T47D (cell line): ENCODE measurements around the gene ADRA2A.

ENCODE experiments used
- DNase-seq, 2 experiments: peaks; one replicate each; pipeline versions ENCODE4 v3.0.0 to v3.0.0-alpha.2; 2011 to 2012; ENCODE audit warnings: low read depth in 1 of 2, low spot score in 1 of 2
- JUND ChIP-seq: IDR thresholded peaks from 2 replicates; pipeline ENCODE4 v1.6.1; 2012; ENCODE audit warnings: low read depth
- in situ Hi-C: cut with HindIII; loops from 2 replicates; pipeline ENCODE4 v1.10.0; 2016; ENCODE audit warnings: low sequenced_read_pairs, low pct_unique_long_range_greater_than_20kb

Gene ADRA2A

GRCh38 chr10:111076682-111077478 is at the start of gene ADRA2A:
Gene ADRA2A (plus strand): TSS chr10:111077029. CDS start chr10:111077997, 968 bp downstream.
- in situ Hi-C loops = no loop called here
- peak; percentile 74 to 84 for DNase-seq

GRCh38 chr10:111030042-111030750 is 46.6 kb upstream of the ADRA2A start:
- no peak for DNase-seq
- in situ Hi-C loops = no loop called here
- TF ChIP-seq JUND = no peak

More at GRCh38 chr10:111076682-111077478, at the start of gene ADRA2A:
- no peak for TF ChIP-seq JUND

GRCh38 chr10:111034598-111035310 is 42.1 kb upstream of the ADRA2A start:
- in situ Hi-C loops = no loop called here
- no peak for DNase-seq
- no peak for TF ChIP-seq JUND

- DNase-seq = no peak
- in situ Hi-C loops = no loop called here
- no peak for TF ChIP-seq JUND
Measured at GRCh38 chr10:111035542-111035941, 41.3 kb upstream of the ADRA2A start.

GRCh38 chr10:111037858-111038257 is 39.0 kb upstream of the ADRA2A start:
- no peak for TF ChIP-seq JUND
- in situ Hi-C loops = no loop called here

GRCh38 chr10:111039522-111039921 is 37.3 kb upstream of the ADRA2A start:
- DNase-seq = no peak
- no peak for TF ChIP-seq JUND
- in situ Hi-C loops = no loop called here

More at GRCh38 chr10:111037858-111038257, 39.0 kb upstream of the ADRA2A start:
- DNase-seq = no peak

- no peak for TF ChIP-seq JUND
- in situ Hi-C loops = no loop called here
- no peak for DNase-seq
Measured at GRCh38 chr10:111057006-111057405, 19.8 kb upstream of the ADRA2A start.

GRCh38 chr10:111063471-111063870 is 13.4 kb upstream of the ADRA2A start:
- no peak for DNase-seq
- TF ChIP-seq JUND = no peak
- in situ Hi-C loops = no loop called here

GRCh38 chr10:111072232-111072631 is 4.6 kb upstream of the ADRA2A start:
- in situ Hi-C loops = no loop called here
- no peak for TF ChIP-seq JUND
- DNase-seq = no peak

GRCh38 chr10:111075577-111076185 is 1.1 kb upstream of the ADRA2A start:
- in situ Hi-C loops = no loop called here
- TF ChIP-seq JUND = no peak
- no peak for DNase-seq

GRCh38 chr10:111076191-111076681 is 593 bp upstream of the ADRA2A start:
- peak; percentile 60 to 82 for DNase-seq
- TF ChIP-seq JUND = no peak
- in situ Hi-C loops = no loop called here

- in situ Hi-C loops = no loop called here
- TF ChIP-seq JUND = no peak
- DNase-seq = no peak
Measured at GRCh38 chr10:111077479-111077784, 603 bp downstream of the ADRA2A start.
